IPS-15b (cell line): ENCODE measurements around the gene OR3A2.
"Not testable (repeated sequence)": the region's sequence is repeated elsewhere in the genome, so short reads cannot be mapped to it uniquely, and the experiment has no call there.

ENCODE experiments used
- H3K27me3 ChIP-seq: one replicate; pipeline ENCODE4 v1.6.1; 2013; ENCODE audit warnings: low read length; ENCODE audit not compliant: control insufficient read depth, insufficient read depth
- H3K36me3 ChIP-seq: one replicate; pipeline ENCODE4 v1.6.1; 2013; ENCODE audit warnings: low read length; ENCODE audit not compliant: control insufficient read depth, insufficient read depth
- H3K4me1 ChIP-seq: one replicate; pipeline ENCODE4 v1.6.1; 2013; ENCODE audit warnings: mild to moderate bottlenecking, low read length; ENCODE audit not compliant: control insufficient read depth, insufficient read depth
- H3K4me3 ChIP-seq: one replicate; pipeline ENCODE4 v1.5.1; 2013; ENCODE audit warnings: low read depth, low read length
- H3K9ac ChIP-seq: one replicate; pipeline ENCODE4 v1.6.1; 2013; ENCODE audit warnings: low read depth, mild to moderate bottlenecking, low read length
- H3K9me3 ChIP-seq: one replicate; pipeline ENCODE4 v1.6.1; 2013; ENCODE audit warnings: mild to moderate bottlenecking, low read length; ENCODE audit not compliant: control insufficient read depth, insufficient read depth

OR3A2 gene

DNA sequence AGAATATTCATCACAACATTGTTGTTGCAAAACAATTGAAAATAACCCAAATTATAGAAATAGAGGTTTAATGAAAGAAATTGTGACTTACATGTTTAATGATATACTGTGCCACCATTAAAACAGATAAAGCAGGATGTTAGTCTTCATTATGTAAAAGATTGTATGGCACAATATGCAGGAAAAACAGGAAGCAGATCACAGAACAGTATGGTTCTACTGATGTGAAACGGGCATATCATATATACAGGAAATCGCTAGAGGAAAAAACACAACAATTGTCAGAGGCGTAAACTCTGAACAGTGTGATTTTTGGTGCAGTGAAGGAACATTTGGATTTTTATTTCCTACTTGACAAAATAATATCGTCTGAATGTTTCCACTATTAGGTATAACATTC lies 110.0 kb downstream of the OR3A2 start:
- no peaks in the 10 kb centered on the region for H3K4me1 ChIP-seq
- H3K9ac ChIP-seq: no peak overlapping the region
- no peaks in the 10 kb centered on the region for H3K36me3 ChIP-seq
- no peak overlapping the region for H3K4me3 ChIP-seq
- peaks cover 4% of the 10 kb centered on the region for H3K9me3 ChIP-seq
- H3K27me3 ChIP-seq: no peaks in the 10 kb centered on the region

DNA sequence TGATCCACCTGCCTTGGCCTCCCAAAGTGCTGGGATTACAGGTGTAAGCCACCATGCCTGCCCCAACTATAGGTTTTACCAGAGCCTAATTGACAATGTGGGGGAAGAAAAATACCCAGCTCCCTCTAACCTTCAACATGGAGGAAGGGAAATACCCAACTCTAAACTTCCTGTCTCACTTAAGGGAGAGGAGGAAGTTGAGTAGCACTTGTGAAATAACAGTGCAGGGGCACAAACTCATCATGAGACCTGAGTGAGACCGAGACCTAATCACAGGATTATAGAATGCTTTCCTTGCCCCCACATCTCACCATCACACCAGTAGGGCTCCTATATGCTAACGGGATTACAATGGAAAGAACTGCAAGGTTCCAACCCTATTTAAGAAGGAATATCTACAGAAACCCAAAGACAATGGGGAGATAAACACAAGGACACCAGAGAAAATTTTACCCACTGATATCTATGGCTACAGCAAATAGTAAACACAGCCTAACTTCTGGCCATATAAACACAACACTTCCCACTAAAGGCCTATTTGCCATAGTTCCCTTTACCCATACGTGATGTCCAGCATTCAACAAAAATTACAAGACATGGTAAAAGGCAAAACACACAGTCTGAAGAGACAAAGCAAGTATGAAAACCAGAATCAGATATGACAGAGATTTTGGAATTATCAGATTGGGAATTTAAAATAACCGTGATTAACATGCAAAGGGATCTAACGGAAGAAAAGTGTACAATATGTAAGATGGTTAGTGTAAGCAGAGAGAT lies 114.8 kb downstream of the OR3A2 start:
- no peak overlapping the region for H3K9ac ChIP-seq
- H3K27me3 ChIP-seq: no peaks in the 10 kb centered on the region
- H3K4me3 ChIP-seq: no peak overlapping the region
- H3K36me3 ChIP-seq: no peaks in the 10 kb centered on the region
- no peaks in the 10 kb centered on the region for H3K4me1 ChIP-seq
- H3K9me3 ChIP-seq: peaks cover 11% of the 10 kb centered on the region

- Histone ChIP-seq H3K9ac (no peak overlapping the region), H3K27me3 (no peaks in the 10 kb centered on the region), H3K36me3 (no peaks in the 10 kb centered on the region), H3K4me3 (no peak overlapping the region), H3K9me3 (no peaks in the 10 kb centered on the region), H3K4me1 (no peaks in the 10 kb centered on the region)
These were observed 125.5 kb downstream of the OR3A2 start for GRCh38 chr17:3260600-3260999.

GRCh38 chr17:3260163-3260562 lies 125.9 kb downstream of the OR3A2 start:
- H3K36me3 ChIP-seq: no peaks in the 10 kb centered on the region
- H3K27me3 ChIP-seq: no peaks in the 10 kb centered on the region
- no peak overlapping the region for H3K9ac ChIP-seq
- H3K4me3 ChIP-seq: no peak overlapping the region
- no peaks in the 10 kb centered on the region for H3K4me1 ChIP-seq
- no peaks in the 10 kb centered on the region for H3K9me3 ChIP-seq

DNA sequence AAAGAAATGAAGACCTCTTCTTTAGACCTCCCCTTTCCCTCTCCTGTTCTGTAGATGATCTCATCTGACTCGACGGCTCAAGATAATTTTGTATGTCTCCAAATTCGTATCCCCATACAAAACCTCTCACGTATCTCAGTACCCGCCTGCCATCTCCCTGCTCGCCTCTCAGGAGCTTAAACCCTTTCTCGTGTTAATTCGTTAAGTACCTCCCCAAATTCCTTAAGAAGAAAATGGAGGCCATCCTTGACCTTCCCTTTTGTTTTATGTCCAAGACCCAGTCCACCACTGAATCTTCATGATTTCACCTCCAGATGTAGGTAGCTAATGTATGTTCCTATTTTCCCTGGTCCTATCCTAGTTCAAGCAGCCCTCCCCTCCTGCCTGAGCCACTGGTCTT lies 129.5 kb downstream of the OR3A2 start:
- Histone ChIP-seq H3K9me3 (no peaks in the 10 kb centered on the region), H3K4me3 (no peak overlapping the region), H3K4me1 (no peaks in the 10 kb centered on the region), H3K9ac (no peak overlapping the region), H3K36me3 (no peaks in the 10 kb centered on the region), H3K27me3 (no peaks in the 10 kb centered on the region)

DNA sequence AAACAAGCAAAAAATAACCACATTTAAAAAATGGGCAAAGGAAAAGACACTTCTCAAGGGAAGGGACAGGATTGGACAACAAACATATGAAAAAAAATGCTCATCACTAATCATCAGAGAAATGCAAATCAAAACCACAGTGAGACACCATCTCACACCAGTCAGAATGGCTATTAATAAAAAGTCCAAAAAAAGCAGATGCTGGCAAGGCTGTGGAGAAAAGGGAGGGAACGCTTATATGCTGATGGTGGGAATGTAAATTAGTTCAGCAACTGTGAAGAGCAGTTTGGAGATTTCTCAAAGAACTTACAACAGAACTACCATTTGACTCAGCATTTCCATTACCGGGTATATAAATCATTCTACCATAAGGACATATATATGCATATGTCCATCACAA lies 137.1 kb downstream of the OR3A2 start:
- H3K4me1 ChIP-seq, H3K36me3 ChIP-seq, H3K4me3 ChIP-seq, H3K9ac ChIP-seq, H3K9me3 ChIP-seq, H3K27me3 ChIP-seq: not testable (repeated sequence)

GRCh38 chr17:3244841-3245240 lies 141.3 kb downstream of the OR3A2 start:
- H3K4me3 ChIP-seq, H3K9me3 ChIP-seq, H3K27me3 ChIP-seq, H3K36me3 ChIP-seq, H3K4me1 ChIP-seq, H3K9ac ChIP-seq: not testable (repeated sequence)

GRCh38 chr17:3241044-3241443 lies 145.1 kb downstream of the OR3A2 start:
- not testable (repeated sequence) for H3K4me1 ChIP-seq, H3K27me3 ChIP-seq, H3K9ac ChIP-seq, H3K4me3 ChIP-seq, H3K9me3 ChIP-seq, H3K36me3 ChIP-seq

DNA sequence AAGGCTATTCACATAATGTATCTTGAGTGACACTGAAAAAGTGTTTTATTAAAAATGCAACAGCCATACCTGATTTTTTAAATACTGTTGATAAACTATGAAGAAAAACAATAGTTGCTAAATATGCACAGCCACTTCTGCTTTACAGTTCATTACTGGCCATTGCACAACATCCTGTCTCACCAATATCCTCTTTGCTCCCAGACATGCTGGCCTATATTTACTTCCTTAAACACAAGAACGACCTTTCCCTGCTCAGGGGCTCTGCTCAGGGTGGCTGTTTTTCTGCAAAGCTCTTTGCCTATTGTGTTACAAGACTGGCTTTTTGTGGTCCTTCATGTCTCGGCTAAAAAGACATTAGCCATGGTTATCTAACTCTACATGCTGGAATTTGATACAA lies 147.4 kb downstream of the OR3A2 start:
- not testable (repeated sequence) for H3K9me3 ChIP-seq, H3K27me3 ChIP-seq, H3K36me3 ChIP-seq, H3K9ac ChIP-seq, H3K4me1 ChIP-seq, H3K4me3 ChIP-seq

DNA sequence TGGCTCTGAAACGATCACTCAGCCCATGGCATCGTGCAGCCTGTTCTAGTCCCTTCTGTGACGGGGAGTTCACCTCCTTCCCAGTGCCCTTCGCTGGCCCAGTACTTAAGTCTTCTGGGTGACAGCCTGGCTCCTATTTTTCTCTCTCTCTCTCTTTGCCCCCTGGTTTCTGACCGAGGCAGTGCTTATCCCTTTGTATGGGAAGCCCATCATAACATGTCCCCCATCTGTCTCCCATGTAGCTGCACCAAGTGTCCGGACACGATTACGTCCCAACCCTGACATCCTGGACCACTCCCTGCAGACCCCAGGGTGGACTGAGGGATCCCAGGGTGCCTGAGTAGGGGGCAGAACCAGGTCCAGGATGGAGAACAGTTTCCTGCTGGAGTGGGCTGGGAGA lies 153.8 kb downstream of the OR3A2 start:
- not testable (repeated sequence) for H3K4me3 ChIP-seq, H3K36me3 ChIP-seq, H3K9ac ChIP-seq, H3K27me3 ChIP-seq, H3K9me3 ChIP-seq, H3K4me1 ChIP-seq
